NT2/D1 (cell line): ENCODE results near the gene MAST4.

Source experiments
- YY1 ChIP-seq: IDR thresholded peaks from 2 replicates; pipeline ENCODE4 v1.6.1; 2011; ENCODE audit not compliant: insufficient read length, insufficient read depth
- ZNF274 ChIP-seq: IDR thresholded peaks from 2 replicates; pipeline ENCODE4 v1.6.1; 2011; ENCODE audit warnings: mild to moderate bottlenecking, low read depth, low read length

DNA sequence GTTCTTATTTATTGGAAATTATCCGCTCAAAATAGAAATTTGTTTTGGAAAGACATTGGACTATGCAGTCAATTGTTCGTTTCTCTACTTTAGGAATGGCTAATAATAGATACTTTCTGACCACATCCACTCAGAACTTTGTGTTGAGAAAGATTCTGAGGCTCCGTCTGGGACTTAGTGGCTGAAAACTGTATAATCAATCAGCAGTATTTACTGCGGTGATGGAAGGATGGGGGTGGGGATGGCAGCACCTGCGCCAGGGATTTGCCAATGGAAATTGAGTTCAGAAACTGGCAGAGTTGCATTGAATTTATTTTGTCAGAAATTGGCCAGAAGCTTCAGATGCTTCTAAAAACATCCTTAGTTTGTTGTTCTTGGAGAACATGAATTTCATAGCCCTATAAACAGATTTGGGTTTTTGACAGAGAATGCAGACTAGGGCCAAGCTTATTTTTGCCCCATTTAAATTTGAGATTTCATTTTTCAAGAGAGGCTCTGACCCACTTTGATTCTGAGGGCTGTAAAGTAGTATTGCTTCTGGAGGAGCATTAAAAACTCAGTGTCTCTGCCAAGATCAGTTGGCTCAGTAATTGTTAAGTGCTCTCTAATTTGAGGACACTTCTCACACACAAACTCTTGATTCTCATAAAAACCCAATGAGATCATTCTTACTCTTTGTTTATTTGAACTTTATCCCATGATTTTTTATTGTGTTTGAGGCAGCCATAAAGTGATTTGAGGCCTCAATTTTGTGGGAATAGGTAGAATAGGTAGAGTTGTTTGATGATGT lies 385.3 kb downstream of the MAST4 start:
- no peak for TF ChIP-seq ZNF274
- no peak for TF ChIP-seq YY1
